ENCODE results near the gene B3GNT5. TPM values are rescaled to one million over a fixed set of nuclear protein-coding genes. Genes with fewer than 3 reads are reported as not detected.

The B3GNT5 gene
- total and polyA plus RNA-seq, 9 of the 15 experiments (the other 6 are each of a cell fraction or from before 2014, with no cell fraction given): 8.8 to 23.8 (median 14.4) TPM

DNA sequence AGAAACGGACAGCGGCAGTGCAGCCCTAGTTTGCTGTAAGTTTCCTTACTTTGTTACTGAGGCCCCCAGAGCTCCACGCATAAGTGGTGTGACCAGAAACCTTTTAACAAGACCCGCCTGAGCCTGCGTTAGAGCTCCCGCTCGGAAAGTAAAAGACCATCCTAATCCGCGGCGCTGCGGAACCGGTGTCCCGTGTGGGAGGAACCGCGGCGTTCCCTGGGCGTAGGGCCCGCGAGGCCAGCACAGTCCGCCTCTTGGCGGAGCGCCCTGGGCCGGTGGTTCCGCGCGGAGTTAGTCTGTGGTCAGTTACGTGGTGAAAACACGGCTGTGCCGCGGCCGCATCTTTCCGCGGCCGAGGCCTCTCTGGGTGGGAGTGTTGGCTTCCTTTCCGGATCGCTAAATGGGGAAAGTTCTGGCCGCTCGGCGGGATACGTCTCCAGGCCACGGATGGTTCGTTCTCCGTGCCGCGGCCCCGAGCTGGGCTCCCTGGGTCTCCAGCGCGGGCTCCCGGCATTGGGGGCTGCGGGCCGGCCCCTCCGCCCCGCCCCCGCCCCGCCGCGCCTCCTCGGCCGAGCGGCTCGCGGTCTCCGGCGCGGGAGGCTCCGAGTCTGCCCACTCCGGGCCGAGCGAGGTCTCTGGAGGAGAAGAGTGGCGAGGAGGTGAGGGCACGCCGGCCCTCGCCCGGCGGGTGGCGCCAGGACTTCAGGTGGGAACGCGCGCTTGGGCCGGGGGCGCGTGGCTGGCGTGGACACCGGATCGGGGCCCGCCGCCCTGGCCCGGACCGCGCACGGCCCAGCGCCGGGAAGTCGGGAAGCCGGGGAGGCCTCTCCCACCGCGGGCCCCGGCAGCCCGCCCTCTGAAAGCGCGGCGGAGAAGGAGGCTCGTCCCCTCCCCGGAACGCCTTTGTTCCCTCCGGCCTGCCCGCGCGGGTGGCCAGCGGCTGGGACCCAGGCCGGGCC, 754 bp downstream of the B3GNT5 start (continued):
- TF ChIP-seq, protein P1, sequence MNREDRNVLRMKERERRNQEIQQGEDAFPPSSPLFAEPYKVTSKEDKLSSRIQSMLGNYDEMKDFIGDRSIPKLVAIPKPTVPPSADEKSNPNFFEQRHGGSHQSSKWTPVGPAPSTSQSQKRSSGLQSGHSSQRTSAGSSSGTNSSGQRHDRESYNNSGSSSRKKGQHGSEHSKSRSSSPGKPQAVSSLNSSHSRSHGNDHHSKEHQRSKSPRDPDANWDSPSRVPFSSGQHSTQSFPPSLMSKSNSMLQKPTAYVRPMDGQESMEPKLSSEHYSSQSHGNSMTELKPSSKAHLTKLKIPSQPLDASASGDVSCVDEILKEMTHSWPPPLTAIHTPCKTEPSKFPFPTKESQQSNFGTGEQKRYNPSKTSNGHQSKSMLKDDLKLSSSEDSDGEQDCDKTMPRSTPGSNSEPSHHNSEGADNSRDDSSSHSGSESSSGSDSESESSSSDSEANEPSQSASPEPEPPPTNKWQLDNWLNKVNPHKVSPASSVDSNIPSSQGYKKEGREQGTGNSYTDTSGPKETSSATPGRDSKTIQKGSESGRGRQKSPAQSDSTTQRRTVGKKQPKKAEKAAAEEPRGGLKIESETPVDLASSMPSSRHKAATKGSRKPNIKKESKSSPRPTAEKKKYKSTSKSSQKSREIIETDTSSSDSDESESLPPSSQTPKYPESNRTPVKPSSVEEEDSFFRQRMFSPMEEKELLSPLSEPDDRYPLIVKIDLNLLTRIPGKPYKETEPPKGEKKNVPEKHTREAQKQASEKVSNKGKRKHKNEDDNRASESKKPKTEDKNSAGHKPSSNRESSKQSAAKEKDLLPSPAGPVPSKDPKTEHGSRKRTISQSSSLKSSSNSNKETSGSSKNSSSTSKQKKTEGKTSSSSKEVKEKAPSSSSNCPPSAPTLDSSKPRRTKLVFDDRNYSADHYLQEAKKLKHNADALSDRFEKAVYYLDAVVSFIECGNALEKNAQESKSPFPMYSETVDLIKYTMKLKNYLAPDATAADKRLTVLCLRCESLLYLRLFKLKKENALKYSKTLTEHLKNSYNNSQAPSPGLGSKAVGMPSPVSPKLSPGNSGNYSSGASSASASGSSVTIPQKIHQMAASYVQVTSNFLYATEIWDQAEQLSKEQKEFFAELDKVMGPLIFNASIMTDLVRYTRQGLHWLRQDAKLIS (CRISPR knock-in tag; IDR thresholded peaks at IDR 0.05): peak; percentile 84
- TF ChIP-seq TFAP4 (CRISPR knock-in tag; IDR thresholded peaks at IDR 0.05; ENCODE audit: borderline replicate concordance): 0 out of 2 replicates have a peak, but pooled peaks have one; percentile 61
- TF ChIP-seq MAZ (CRISPR knock-in tag; conservative IDR thresholded peaks at IDR 0.05 in 1 of 2, IDR thresholded peaks at IDR 0.05 in 1 of 2): peak; percentile 46 to 63; a peak in 2 of 4 replicates
- peak in 1 of 2 experiments; percentile 17; a peak in 2 of 4 replicates for TF ChIP-seq TEAD1 (CRISPR knock-in tag; IDR thresholded peaks at IDR 0.05)
- TF ChIP-seq, protein P2, sequence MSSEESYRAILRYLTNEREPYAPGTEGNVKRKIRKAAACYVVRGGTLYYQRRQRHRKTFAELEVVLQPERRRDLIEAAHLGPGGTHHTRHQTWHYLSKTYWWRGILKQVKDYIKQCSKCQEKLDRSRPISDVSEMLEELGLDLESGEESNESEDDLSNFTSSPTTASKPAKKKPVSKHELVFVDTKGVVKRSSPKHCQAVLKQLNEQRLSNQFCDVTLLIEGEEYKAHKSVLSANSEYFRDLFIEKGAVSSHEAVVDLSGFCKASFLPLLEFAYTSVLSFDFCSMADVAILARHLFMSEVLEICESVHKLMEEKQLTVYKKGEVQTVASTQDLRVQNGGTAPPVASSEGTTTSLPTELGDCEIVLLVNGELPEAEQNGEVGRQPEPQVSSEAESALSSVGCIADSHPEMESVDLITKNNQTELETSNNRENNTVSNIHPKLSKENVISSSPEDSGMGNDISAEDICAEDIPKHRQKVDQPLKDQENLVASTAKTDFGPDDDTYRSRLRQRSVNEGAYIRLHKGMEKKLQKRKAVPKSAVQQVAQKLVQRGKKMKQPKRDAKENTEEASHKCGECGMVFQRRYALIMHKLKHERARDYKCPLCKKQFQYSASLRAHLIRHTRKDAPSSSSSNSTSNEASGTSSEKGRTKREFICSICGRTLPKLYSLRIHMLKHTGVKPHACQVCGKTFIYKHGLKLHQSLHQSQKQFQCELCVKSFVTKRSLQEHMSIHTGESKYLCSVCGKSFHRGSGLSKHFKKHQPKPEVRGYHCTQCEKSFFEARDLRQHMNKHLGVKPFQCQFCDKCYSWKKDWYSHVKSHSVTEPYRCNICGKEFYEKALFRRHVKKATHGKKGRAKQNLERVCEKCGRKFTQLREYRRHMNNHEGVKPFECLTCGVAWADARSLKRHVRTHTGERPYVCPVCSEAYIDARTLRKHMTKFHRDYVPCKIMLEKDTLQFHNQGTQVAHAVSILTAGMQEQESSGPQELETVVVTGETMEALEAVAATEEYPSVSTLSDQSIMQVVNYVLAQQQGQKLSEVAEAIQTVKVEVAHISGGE (CRISPR knock-in tag; IDR thresholded peaks at IDR 0.05): peak in 1 of 3 experiments; percentile 5; a peak in 2 of 6 replicates
- no peak for TF ChIP-seq CGGBP1 (CRISPR knock-in tag; IDR thresholded peaks at IDR 0.05)
- no peak for TF ChIP-seq DACH1 (IDR thresholded peaks at IDR 0.05; ENCODE audit: partially characterized antibody)
